GM12892 (cell line): ENCODE results near the gene LECT2.

Experiments
- DNase-seq: peaks from one replicate; pipeline ENCODE4 v3.0.0; 2011; ENCODE audit not compliant: insufficient read length
- FAIRE-seq: peaks from 2 replicates; lab custom pipeline; 2011; peaks lifted over from hg19 to GRCh38; lab: Jason Lieb, UNC
- POLR2A ChIP-seq: IDR thresholded peaks from 2 replicates; pipeline ENCODE4 v1.6.1; 2011; ENCODE audit warnings: low read depth, low read length, control low read depth
- POLR2AphosphoS5 ChIP-seq: IDR thresholded peaks from 2 replicates; pipeline ENCODE4 v1.6.1; 2011; ENCODE audit warnings: low read depth, low read length, control low read depth
- TAF1 ChIP-seq: IDR thresholded peaks from 2 replicates; pipeline ENCODE4 v1.6.1; 2011; ENCODE audit warnings: low read depth, mild to moderate bottlenecking, control low read depth, low read length, borderline replicate concordance

LECT2 gene

GRCh38 chr5:135975122-135975521 is 20.3 kb upstream of the LECT2 start:
- no peak for FAIRE-seq
- DNase-seq = no peak
- TF ChIP-seq POLR2A (no peak), TAF1 (no peak), POLR2AphosphoS5 (no peak)

GRCh38 chr5:135974021-135974600 is 19.3 kb upstream of the LECT2 start:
- no peak for TF ChIP-seq POLR2AphosphoS5
- no peak for TF ChIP-seq TAF1
- no peak for TF ChIP-seq POLR2A
- DNase-seq (no peak), FAIRE-seq (no peak)

GRCh38 chr5:135973323-135974020 is 18.7 kb upstream of the LECT2 start:
- TF ChIP-seq POLR2A (no peak), POLR2AphosphoS5 (no peak), TAF1 (no peak)
- FAIRE-seq (no peak), DNase-seq (no peak)

GRCh38 chr5:135971701-135972100 is 16.9 kb upstream of the LECT2 start:
- TF ChIP-seq POLR2AphosphoS5 = no peak
- TF ChIP-seq TAF1 = no peak
- no peak for TF ChIP-seq POLR2A
- FAIRE-seq = no peak
- no peak for DNase-seq

GRCh38 chr5:135966790-135967189 is 12.0 kb upstream of the LECT2 start:
- TF ChIP-seq POLR2A (no peak), TAF1 (no peak), POLR2AphosphoS5 (no peak)
- no peak for DNase-seq
- no peak for FAIRE-seq

- no peak for FAIRE-seq
- DNase-seq = no peak
- no peak for TF ChIP-seq POLR2A
- no peak for TF ChIP-seq POLR2AphosphoS5
- TF ChIP-seq TAF1 = no peak
Observed at GRCh38 chr5:135966165-135966564, 11.4 kb upstream of the LECT2 start.

GRCh38 chr5:135965504-135965903 is 10.7 kb upstream of the LECT2 start:
- TF ChIP-seq POLR2AphosphoS5 = no peak
- TF ChIP-seq POLR2A = no peak
- TF ChIP-seq TAF1 = no peak
- no peak for DNase-seq
- FAIRE-seq = no peak

GRCh38 chr5:135964670-135965320 is 10.0 kb upstream of the LECT2 start:
- DNase-seq (no peak), FAIRE-seq (peak; percentile 27)
- no peak for TF ChIP-seq TAF1
- no peak for TF ChIP-seq POLR2A
- TF ChIP-seq POLR2AphosphoS5 = no peak

- FAIRE-seq (no peak), DNase-seq (no peak)
- TF ChIP-seq POLR2AphosphoS5 (no peak), POLR2A (no peak), TAF1 (no peak)
Observed at GRCh38 chr5:135955525-135955924, 742 bp upstream of the LECT2 start.

GRCh38 chr5:135953850-135954249 is 933 bp downstream of the LECT2 start:
- FAIRE-seq = no peak
- DNase-seq = no peak
- TF ChIP-seq POLR2AphosphoS5 = no peak
- no peak for TF ChIP-seq TAF1
- no peak for TF ChIP-seq POLR2A

- DNase-seq (no peak), FAIRE-seq (no peak)
- TF ChIP-seq TAF1 (no peak), POLR2AphosphoS5 (no peak), POLR2A (no peak)
Observed at GRCh38 chr5:135952683-135953082, 2.1 kb downstream of the LECT2 start.

- no peak for DNase-seq
- TF ChIP-seq POLR2A = no peak
- no peak for TF ChIP-seq TAF1
- no peak for TF ChIP-seq POLR2AphosphoS5
- FAIRE-seq = no peak
Observed at GRCh38 chr5:135951807-135952206, 3.0 kb downstream of the LECT2 start.
